Stimulated activated CD8-positive, alpha-beta memory T cell treated with anti-CD3 and anti-CD28 coated beads, Interleukin-2, amount 100 ng/mL, for 48 hours (primary cell): Measurements from ENCODE around the gene PHF2.

Experiments
- DNase-seq, 2 donors: peaks; one replicate each; pipeline ENCODE4 v3.0.0-alpha.2; 2020; ENCODE audit warnings: low read depth in 2 of 2

The PHF2 gene

GRCh38 chr9:93652604-93653592, 76.5 kb downstream of the PHF2 start:
- no peak for DNase-seq

DNA sequence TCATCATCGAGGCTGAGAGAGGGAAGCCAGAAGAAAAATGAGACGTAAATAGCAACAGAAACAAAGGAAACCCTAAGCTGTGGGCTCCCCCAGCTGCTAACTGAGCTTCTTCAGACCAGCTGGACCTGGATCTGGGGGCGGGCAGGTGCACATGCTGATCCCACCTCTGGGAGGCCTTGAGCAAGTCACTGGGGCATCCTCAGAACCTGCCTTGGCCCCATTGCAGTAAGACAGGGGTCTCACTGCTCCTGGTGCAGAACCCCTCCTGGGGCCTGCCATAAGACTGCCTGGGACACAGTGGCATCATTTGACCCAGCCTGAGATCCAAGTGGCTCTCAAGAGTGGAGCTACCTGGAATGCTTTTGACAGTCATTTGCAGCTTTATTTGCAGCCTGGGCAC, 77.4 kb downstream of the PHF2 start:
- DNase-seq, result no peak

DNA sequence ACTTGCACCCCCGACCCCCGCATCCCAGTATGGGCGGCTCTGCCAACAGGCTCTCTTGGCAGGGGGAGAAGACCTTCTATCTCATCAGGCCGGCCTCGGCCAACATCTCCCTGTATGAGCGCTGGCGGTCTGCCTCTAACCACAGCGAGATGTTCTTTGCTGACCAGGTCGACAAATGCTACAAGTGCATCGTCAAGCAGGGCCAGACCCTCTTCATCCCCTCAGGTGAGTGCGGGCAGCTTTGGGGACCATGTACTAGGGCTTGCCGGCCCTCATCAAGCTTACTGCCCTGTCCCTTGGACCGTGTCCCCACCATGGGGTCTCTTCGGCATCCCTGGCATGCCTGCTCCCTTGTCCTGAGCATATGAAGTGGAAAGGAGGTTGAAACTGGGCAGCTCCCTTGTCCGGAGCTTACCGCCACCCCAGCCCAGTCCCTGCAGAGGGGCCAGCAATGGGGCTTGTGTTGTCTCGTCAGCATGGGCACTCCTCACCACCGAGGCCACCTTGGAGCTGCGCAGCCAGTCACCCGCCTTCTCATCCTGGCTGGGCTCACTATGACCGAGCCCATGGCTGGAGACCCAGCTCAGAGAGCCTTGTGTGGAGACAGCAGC, 78.1 kb downstream of the PHF2 start:
- DNase-seq, result no peak

- no peak for DNase-seq
Observed at GRCh38 chr9:93655621-93656425, 79.4 kb downstream of the PHF2 start.

- no peak for DNase-seq
Observed at GRCh38 chr9:93656426-93657239, 80.2 kb downstream of the PHF2 start.

GRCh38 chr9:93657331-93658111, 81.1 kb downstream of the PHF2 start:
- DNase-seq, result no peak

DNA sequence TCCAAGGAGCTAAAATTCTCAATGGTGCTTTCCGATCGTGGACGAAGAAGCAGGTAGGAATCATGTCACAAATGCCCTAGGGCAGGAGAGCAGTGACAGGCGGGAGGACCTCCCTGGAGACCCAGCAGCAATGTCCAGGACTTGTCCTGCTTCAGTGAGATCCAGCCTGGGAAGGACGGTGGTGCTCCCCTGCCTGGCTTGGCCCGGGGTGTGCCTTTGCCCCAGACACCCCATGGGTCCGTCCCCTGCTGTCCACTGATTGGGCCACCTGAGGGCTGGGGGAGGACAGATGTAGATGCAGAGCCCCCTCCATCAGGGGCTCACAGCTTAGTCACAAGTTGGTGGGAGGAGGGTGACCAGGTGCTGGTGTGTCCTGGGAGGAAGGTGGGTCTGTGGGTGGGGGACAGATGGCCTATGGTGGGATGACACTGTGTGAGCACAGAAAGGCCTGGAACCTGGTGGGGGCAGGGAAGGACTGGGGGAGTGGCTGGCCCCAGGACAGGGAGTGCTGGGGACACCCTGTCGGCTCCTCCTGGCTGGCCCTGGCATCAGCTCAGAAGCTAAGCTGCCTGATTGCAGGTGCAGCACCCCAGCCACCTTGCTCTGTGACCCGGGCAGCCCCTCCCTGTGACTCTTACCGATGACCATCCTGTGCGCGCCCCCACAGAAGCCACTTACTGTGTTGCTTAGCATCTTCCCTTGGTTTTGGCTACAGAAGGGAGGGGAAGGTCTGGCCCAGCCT, 82.0 kb downstream of the PHF2 start:
- no peak for DNase-seq

DNA sequence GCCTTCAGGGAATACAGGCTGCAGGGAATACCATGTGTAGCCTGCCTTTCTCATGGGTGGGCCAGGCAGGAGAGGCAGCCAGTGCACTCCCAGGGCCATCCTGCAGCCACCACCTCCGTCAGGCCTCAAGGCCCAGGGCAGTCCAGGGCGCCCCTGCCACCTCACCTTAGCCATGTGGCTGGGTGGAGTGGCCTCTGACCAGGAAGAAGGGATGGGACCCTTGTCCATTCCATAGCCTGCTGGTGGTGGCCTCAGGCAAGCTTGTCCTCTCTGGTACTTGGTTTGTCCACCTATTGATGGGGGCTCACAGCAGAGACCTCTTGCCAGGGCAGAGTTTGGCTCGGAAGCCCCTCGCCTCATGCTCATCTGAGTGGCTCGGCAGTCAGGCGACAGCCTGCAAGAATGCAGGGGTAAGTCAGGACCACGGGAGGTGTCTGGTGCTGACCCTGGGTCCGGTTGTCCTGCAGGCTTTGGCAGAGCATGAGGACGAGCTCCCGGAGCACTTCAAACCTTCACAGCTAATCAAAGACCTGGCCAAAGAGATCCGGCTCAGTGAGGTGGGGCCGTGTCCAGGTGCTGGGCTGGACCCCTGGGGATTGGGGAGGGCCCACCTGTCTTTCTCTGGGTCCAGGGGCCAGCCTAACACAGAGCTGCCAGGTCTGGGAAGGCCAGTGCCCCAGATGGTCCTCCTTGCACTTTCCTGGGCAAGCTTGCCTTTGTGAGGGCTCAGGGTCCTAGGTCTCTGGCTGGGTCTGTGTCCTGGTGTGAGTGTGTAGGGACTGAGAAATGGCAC, 82.9 kb downstream of the PHF2 start:
- no peak for DNase-seq

- no peak for DNase-seq
Observed at GRCh38 chr9:93659837-93660177, 83.4 kb downstream of the PHF2 start.

DNA sequence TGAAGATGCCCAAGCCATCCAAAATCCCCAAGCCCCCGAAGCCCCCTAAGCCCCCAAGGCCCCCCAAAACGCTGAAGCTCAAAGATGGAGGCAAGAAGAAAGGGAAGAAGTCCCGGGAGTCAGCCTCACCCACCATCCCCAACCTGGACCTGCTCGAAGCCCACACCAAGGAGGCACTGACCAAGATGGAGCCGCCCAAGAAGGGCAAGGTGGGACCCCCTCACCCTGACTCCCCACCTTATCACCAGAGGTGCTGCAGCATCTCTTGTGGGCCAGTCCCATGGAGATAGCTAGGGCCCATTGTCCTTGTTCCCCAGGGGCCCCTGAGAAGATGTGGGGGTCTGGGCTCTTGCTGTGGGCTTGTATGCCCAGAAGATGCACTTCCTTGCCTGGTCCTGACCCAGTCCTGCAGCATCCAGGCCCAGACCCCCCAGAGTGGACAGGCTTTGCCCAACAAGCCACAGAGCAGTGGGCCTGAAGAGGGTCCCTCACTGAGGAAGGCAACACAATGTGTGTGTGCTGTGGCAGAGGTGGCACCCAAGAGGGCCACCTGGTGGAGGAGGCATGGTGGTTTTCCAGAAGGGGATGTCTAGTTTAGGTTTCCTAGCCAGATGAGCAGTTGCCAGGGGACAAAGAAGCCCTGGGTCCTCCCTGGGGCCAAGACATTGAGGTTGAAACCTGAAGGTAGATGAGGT, 84.1 kb downstream of the PHF2 start:
- no peak for DNase-seq

GRCh38 chr9:93661591-93661990, 85.2 kb downstream of the PHF2 start:
- DNase-seq, result no peak

GRCh38 chr9:93662016-93662638, 85.7 kb downstream of the PHF2 start:
- no peak for DNase-seq

DNA sequence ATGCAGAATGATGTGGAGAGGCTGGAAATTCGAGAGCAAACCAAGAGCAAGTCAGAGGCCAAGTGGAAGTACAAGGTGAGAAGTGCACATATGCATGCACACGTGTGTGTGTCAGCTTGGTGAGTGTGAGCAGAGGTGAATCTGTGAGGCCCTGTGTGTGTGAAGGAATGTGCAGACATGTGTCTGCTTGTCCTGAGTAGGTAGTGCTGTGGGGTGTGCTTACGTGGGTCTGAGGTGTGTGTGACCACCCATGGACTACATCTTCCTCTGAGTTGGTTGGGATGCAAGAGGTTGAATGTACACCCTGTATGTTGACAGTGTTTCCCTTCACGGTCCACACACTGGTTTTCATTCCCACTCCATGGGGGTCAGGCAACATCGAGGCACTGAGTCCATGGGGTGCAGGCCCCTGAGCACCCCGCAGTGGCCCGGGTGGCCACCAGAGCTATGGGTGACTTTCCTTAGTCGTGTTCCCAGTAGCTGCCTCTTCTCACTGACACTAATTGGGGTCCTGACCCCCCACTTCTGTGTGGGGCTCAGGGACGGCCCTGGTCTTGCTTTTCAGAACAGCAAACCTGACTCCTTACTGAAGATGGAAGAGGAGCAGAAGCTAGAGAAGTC, 86.7 kb downstream of the PHF2 start:
- DNase-seq, result no peak

DNA sequence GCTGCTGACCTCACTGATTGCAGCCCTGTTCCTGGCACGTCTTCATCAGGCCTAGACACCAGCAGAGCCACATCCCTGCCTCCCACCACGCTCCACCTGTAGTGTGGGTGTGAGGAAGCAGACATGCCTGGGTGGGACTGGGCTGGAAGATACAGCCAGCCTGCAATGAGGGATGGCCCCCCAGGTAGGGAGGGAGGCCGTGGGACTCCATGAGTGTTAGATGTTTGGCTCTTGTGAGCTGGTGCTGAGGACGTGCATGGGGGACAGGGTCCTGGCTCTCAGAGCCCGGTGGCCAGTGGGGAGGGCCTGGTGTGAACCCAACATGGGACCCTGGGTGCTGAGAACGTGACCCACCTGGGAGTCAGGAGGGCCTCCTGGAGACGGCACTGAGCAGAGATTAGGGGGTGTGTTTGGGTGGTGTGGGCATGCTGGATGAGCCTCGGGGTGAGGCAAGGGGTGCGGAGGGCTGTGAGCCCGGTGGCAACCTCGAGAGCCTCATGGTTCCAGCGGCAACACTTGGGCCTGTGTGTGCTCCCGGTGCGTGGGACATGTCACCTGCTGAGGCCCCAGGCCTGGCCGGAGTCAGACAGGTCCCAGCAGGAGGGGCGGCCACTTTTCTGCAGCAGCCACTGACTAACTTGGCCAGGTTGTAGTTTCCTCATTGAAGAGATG, 87.6 kb downstream of the PHF2 start:
- DNase-seq, result no peak

DNA sequence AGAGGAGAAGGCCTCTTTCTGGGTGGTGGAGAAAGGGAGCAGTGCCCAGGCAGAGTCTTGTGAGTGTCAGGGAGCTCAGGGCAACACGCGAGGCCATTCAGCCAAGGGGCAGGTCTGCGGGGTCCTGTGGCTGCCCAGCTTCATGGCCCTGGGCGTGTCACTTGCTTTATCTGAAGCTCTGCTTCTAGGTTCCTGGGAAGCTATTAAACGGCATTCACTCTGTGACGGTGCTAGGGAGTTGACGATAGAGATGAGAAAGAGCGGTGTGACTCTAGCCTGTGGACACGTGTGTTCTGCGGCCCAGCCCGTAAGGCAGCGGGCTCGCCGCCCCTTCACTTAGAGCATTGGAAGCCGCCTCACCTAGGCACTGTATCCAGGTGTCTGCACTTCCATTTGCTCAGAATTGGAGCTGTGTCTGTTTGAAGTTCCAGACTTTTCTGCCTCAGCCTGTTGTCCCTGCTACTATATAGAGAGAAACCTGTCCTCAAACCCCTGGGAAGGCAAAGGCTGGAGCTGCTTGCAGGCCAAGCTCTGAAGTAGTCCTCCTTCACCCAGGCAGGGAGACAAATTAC, 88.3 kb downstream of the PHF2 start:
- no peak for DNase-seq

- DNase-seq, result no peak
Observed at GRCh38 chr9:93665128-93665636, 88.8 kb downstream of the PHF2 start.
